Lung (tissue), 12 donors: Measurements from ENCODE around the gene EPS8L1. TPM values are rescaled to one million over a fixed set of nuclear protein-coding genes. Genes with fewer than 3 reads are reported as not detected.

Source experiments
- ATAC-seq: fragments of 200-7000 bp; cut with Tn5 transposase; one replicate; pipeline ENCODE4 v1.9.1; 2020; ENCODE audit warnings: moderate number of reproducible peaks; ENCODE audit not compliant: insufficient read depth, low FRiP score
- DNase-seq, 3 donors: peaks; one replicate each; pipeline ENCODE4 v3.0.0-alpha.2; 2013 to 2017
- H3K27ac ChIP-seq, 2 donors: one replicate each; pipeline ENCODE4 v1.5.1; 2013; ENCODE audit warnings: mild to moderate bottlenecking in 2 of 2, moderate library complexity in 2 of 2, control low read depth in 1 of 2, inconsistent platforms in 1 of 2, low read depth in 1 of 2, low read length in 1 of 2
- H3K27me3 ChIP-seq, 3 donors: one replicate each; pipeline ENCODE4 v1.5.1; 2013; ENCODE audit warnings: low read length in 2 of 3; ENCODE audit not compliant: control insufficient read depth in 3 of 3, insufficient read depth in 3 of 3
- H3K36me3 ChIP-seq, 4 donors: one replicate each; pipeline ENCODE4 v1.5.1; 2013; ENCODE audit warnings: low read length in 4 of 4, mild to moderate bottlenecking in 1 of 4, moderate library complexity in 1 of 4; ENCODE audit not compliant: control insufficient read depth in 4 of 4, insufficient read depth in 4 of 4
- H3K4me1 ChIP-seq, 5 donors: one replicate each; pipeline ENCODE4 v1.5.1; 2013; ENCODE audit warnings: low read length in 5 of 5, mild to moderate bottlenecking in 2 of 5, moderate library complexity in 1 of 5; ENCODE audit not compliant: control insufficient read depth in 5 of 5, insufficient read depth in 5 of 5
- H3K4me3 ChIP-seq: one replicate; pipeline ENCODE4 v1.5.1; 2013; ENCODE audit warnings: mild to moderate bottlenecking, control low read depth, moderate library complexity
- H3K9ac ChIP-seq, 2 donors: one replicate each; pipeline ENCODE4 v1.5.1; 2013; ENCODE audit warnings: low read length in 2 of 2, control low read depth in 1 of 2; ENCODE audit not compliant: insufficient read depth in 1 of 2
- H3K9me3 ChIP-seq, 4 donors: one replicate each; pipeline ENCODE4 v1.5.1; 2013; ENCODE audit warnings: low read length in 3 of 4, mild to moderate bottlenecking in 1 of 4, moderate library complexity in 1 of 4; ENCODE audit not compliant: control insufficient read depth in 4 of 4, insufficient read depth in 3 of 4
- WGBS, 2 donors: extraction: QIAGEN DNeasy Blood & Tissue Kit; methylation state at CpG; one replicate each; pipeline ENCODE4 v1.1.7; 2013; 5-methylcytosine and 5-hydroxymethylcytosine counted together
- polyA plus RNA-seq, 2 donors: library from polyadenylated mRNA; stranded (reverse); fragments of 200-250 nt; gene quantifications; one replicate each; pipeline ENCODE4 v1.2.1, GENCODE V29; 2013
- total RNA-seq, 2 donors: library from RNA; depleted of rRNA in 1 of 2; stranded (reverse); fragments of >200 nt in 1 of 2; gene quantifications; one replicate each; pipeline ENCODE4 v1.2.1, GENCODE V29; 2014 to 2021
- TF ChIP-seq, protein P1 (sequence below): IDR thresholded peaks from 2 replicates; pipeline ENCODE4 v1.5.1; 2012; ENCODE audit warnings: mild to moderate bottlenecking; ENCODE audit errors: control extremely low read depth, extremely low read depth
- donor health status: control.
- donor health status: control.
- donor health status: Bipolar disorder and iron deficiency.
- donor health status: healthy.
- donor health status: DM: yes; HTN: yes; CAD: no.

The EPS8L1 gene
- total and polyA plus RNA-seq, 4 donors: 19.5 to 61.8 (median 36.8) TPM

DNA sequence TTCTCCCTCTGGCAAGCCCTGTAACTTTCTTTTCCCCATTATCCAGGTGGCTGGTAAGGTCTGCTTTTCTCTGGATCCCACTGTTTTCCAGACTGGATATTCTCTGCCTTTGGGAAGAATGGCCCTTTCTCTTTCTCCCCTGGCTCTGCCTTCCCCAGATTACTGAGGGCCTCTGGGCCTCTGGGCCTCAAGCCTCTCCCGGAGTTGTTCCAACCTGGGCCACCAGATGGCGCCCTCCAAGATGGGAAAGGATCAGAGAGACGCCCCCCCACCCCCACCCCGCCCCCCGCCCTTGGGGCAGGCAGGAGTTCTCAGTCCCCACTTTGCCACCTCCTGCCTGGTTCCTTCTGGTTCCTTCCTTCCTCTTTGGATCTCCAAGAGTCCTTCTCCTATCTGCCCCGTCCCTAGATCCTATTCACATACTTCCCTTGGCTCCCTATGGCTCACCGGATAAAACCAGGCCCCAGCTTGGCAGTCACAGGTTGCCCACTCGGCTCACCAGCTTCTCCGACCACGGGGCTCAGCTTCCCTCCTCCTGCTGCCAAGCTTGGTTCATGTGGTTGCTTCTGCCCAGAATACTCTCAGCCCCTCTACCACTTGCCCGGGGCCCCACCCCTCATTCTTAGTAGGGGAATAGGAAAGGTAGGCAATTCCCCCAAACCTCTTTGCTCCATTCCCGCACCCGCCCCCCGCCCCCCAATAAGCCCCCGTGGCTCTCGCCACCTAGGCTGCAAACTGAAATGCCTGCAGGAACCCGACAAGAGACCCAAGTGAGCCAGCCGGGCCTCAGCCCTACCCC is 13.1 kb downstream of the EPS8L1 start:
- Histone ChIP-seq H3K36me3 (peaks cover 0 to 27% (median 4%) of the 10 kb centered on the region in 4 donors), H3K4me1 (peaks cover 0 to 17% (median 0%) of the 10 kb centered on the region in 5 donors), H3K27me3 (peaks cover 0 to 39% (median 24%) of the 10 kb centered on the region in 3 donors), H3K27ac (no peak overlapping the region), H3K9me3 (no peaks in the 10 kb centered on the region), H3K4me3 (no peak overlapping the region), H3K9ac (no peak overlapping the region)
- no peak for ATAC-seq
- TF ChIP-seq, protein P1, sequence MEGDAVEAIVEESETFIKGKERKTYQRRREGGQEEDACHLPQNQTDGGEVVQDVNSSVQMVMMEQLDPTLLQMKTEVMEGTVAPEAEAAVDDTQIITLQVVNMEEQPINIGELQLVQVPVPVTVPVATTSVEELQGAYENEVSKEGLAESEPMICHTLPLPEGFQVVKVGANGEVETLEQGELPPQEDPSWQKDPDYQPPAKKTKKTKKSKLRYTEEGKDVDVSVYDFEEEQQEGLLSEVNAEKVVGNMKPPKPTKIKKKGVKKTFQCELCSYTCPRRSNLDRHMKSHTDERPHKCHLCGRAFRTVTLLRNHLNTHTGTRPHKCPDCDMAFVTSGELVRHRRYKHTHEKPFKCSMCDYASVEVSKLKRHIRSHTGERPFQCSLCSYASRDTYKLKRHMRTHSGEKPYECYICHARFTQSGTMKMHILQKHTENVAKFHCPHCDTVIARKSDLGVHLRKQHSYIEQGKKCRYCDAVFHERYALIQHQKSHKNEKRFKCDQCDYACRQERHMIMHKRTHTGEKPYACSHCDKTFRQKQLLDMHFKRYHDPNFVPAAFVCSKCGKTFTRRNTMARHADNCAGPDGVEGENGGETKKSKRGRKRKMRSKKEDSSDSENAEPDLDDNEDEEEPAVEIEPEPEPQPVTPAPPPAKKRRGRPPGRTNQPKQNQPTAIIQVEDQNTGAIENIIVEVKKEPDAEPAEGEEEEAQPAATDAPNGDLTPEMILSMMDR: no peak
- WGBS, 2 donors: 50% methylated on average over 18 of the region's 18 CpGs
- peak; percentile 50 to 81 (median 73) for DNase-seq

GRCh38 chr19:55089342-55089944 is 13.8 kb downstream of the EPS8L1 start:
- TF ChIP-seq, protein P1: no peak
- H3K4me1 ChIP-seq: peaks cover 0 to 17% (median 0%) of the 10 kb centered on the region in 5 donors
- H3K27me3 ChIP-seq: peaks cover 0 to 32% (median 17%) of the 10 kb centered on the region in 3 donors
- DNase-seq (no peak), ATAC-seq (no peak)
- H3K36me3 ChIP-seq: peaks cover 0 to 29% (median 4%) of the 10 kb centered on the region in 4 donors
- no peak overlapping the region for H3K4me3 ChIP-seq
- H3K9me3 ChIP-seq: no peaks in the 10 kb centered on the region
- no peak overlapping the region for H3K9ac ChIP-seq
- H3K27ac ChIP-seq: no peak overlapping the region
- WGBS, 2 donors: 87 to 94% methylated on average over 3 of the region's 3 CpGs

DNA sequence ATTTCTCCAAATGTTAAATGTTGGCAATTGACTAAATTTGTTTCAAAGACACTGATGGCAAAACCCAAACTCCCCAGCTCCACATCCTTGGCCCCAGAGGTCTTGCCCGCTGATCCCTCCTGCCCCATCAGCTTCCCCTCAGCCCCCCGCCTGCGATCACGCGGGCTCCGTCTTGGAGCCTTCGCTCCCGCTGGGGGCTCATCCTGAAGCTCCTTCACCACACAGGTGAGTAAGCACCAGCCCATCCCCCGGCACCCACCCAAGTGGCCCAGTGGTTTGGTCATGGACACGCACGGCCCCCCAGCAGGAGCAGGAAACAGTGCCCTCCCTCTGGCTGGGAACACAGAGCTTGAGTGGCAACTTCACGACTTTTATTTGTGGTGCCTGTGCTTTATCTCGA is 14.9 kb downstream of the EPS8L1 start:
- Histone ChIP-seq H3K4me1 (peaks cover 0 to 17% (median 0%) of the 10 kb centered on the region in 5 donors), H3K9me3 (no peaks in the 10 kb centered on the region), H3K27ac (no peak overlapping the region), H3K36me3 (peaks cover 0 to 41% (median 11%) of the 10 kb centered on the region in 4 donors), H3K4me3 (no peak overlapping the region), H3K9ac (no peak overlapping the region), H3K27me3 (peaks cover 0 to 21% (median 6%) of the 10 kb centered on the region in 3 donors)
- TF ChIP-seq, protein P1: no peak
- ATAC-seq (no peak), DNase-seq (no peak)
- WGBS, 2 donors: 89 to 98% methylated on average over 13 of the region's 13 CpGs
